ENCODE data around the gene PYGM.

PYGM gene

DNA sequence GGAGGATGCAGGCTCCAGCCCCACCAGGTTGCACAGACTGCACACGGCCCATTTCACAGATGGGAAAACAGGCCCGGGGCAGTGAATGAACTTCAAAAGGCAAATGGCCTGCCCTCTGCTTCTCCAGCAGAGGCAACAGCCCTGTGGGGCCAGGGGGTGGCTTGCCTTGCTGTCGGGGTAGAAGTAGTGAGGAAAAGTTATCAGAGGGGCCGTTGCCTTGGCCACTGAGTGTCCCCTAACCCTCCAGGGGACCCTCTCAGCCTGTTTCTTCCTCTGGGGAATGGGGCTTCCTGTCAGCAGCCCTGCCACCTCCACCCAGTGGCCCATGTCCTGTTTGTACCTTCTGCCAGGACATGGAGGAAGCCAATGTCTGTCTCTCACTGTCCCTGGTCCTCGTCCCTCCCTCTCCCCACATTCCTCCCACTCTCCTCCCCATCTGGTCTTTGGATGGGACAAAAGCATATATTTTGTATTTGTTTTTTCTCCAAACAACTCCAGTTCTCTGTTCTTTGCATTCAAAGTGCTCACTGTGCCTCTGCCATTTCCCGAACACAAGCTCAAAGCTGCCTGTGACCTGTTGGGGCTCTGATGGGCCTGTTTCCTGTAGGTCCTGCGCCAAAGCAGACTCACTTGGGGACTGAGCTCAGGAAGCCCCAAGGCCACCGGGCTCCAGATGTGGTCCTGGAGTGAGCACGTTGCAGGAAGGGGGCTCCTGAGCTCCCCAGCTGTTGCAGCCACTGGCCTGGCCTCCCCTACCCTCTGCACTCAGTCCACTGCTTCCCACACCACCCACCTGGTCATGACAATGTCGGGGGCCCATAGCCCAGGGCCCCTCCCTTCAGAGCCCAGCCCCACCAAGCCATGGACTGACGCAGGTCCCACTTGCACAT, 33.7 kb upstream of the PYGM start:
- H3K9me3 ChIP-seq (ENCODE audit: severe bottlenecking): no peaks in the 10 kb centered on the region
- H3K36me3 ChIP-seq: peaks cover 15% of the 10 kb centered on the region
- no peak overlapping the region for H3K27ac ChIP-seq
- TF ChIP-seq, protein P1, sequence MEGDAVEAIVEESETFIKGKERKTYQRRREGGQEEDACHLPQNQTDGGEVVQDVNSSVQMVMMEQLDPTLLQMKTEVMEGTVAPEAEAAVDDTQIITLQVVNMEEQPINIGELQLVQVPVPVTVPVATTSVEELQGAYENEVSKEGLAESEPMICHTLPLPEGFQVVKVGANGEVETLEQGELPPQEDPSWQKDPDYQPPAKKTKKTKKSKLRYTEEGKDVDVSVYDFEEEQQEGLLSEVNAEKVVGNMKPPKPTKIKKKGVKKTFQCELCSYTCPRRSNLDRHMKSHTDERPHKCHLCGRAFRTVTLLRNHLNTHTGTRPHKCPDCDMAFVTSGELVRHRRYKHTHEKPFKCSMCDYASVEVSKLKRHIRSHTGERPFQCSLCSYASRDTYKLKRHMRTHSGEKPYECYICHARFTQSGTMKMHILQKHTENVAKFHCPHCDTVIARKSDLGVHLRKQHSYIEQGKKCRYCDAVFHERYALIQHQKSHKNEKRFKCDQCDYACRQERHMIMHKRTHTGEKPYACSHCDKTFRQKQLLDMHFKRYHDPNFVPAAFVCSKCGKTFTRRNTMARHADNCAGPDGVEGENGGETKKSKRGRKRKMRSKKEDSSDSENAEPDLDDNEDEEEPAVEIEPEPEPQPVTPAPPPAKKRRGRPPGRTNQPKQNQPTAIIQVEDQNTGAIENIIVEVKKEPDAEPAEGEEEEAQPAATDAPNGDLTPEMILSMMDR (IDR thresholded peaks at IDR 0.05; ENCODE audit: low read depth, low read length): no peak
- no peak for DNase-seq
- no peaks in the 10 kb centered on the region for H3K27me3 ChIP-seq (ENCODE audit: insufficient read depth, low read depth, severe bottlenecking)
- no peak overlapping the region for H3K4me3 ChIP-seq (ENCODE audit: low read depth, low read length)

DNA sequence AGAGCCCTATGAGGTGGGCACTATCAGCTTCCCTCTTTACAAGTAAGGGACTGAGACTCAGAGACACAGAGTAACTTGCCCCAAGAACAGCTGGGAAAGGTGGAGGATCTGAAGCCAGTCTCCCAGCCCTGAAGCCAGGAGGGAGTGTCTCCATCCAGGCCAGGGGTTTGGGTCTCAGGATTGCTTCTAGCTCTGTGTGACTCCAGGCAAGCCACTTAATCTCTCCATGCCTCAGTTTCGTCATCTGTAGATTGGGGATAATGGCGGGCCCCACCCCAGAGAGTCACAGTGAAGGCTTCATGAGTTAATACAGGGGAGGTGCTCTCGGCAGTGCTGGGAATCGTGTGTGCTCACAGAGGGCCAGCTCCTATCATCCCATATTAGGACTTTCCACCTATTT, 32.7 kb upstream of the PYGM start:
- peaks cover 15% of the 10 kb centered on the region for H3K36me3 ChIP-seq
- H3K27me3 ChIP-seq (ENCODE audit: insufficient read depth, low read depth, severe bottlenecking): no peaks in the 10 kb centered on the region
- H3K27ac ChIP-seq: no peak overlapping the region
- DNase-seq: no peak
- no peak overlapping the region for H3K4me3 ChIP-seq (ENCODE audit: low read depth, low read length)
- TF ChIP-seq, protein P1 (IDR thresholded peaks at IDR 0.05; ENCODE audit: low read depth, low read length): no peak
- no peaks in the 10 kb centered on the region for H3K9me3 ChIP-seq (ENCODE audit: severe bottlenecking)

DNA sequence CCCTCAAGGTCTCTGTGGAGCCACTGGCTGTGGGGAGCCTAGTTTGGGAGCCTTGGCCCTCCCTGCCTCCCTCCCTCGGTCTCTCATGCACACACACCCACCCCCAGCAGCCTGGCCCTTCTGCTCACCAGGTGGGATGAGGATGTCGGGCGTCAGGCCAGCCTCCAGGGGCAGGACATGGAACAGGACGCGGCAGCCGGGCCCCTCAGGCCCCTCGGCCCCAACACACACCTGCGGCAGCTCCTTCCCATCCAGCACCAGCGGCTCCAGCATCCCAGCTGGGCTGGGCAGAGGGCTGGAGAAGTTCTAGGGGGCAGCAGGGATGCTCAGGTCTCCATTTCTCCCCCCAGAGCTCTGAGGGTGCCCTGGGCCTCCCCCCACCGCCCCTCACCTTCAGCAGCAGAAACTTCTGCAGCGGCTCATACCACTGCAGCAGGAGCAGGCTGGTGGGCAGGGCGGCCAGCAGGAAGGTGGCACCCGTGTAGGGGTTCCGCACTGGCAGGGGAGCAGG, 32.1 kb upstream of the PYGM start:
- TF ChIP-seq, protein P1 (IDR thresholded peaks at IDR 0.05; ENCODE audit: low read depth, low read length): no peak
- H3K36me3 ChIP-seq: peaks cover 15% of the 10 kb centered on the region
- H3K9me3 ChIP-seq (ENCODE audit: severe bottlenecking): no peaks in the 10 kb centered on the region
- no peak overlapping the region for H3K27ac ChIP-seq
- H3K27me3 ChIP-seq (ENCODE audit: insufficient read depth, low read depth, severe bottlenecking): no peaks in the 10 kb centered on the region
- no peak overlapping the region for H3K4me3 ChIP-seq (ENCODE audit: low read depth, low read length)
- DNase-seq: no peak

DNA sequence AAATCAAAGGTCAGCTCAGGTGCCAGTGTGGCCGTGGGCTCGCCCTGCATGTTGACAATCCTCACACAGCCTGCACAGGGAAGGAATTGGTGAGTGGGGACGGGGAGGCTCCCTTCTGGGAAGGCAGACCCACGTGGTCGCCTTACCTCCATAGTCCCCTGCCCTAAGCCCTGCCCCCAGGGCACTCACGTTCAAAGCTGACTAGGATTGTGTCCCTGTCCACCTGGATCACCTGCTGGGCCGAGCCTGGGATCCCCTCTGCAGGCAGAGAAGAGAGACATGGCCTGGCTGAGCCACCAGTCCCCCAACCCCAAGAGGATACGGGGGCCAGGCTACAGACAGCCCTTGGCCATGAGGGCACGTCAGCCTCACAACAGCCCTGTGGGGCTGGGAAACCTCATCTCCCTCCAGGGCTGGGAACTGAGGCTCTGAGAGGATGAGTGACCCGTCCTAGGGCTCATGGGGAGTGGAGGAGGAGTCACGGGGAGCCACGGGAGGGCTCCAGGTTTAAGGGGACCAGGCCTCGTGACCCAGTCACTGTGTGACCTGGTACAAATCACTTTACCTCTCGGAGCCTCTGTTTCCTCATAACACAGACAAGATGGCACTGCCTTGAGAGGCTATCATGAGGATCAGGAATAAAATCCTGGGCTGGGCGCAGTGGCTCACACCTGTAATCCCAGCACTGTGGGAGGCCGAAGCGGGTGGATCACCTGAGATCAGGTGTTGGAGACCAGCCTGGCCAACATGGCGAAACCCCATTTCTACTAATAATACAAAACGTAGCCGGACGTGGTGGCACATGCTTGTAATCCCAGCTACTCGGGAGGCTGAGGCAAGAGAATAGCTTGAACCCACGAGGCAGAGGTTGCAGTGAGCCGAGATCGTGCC, 30.7 kb upstream of the PYGM start:
- no peaks in the 10 kb centered on the region for H3K27me3 ChIP-seq (ENCODE audit: insufficient read depth, low read depth, severe bottlenecking)
- no peak overlapping the region for H3K4me3 ChIP-seq (ENCODE audit: low read depth, low read length)
- TF ChIP-seq, protein P1 (IDR thresholded peaks at IDR 0.05; ENCODE audit: low read depth, low read length): no peak
- peaks cover 8% of the 10 kb centered on the region for H3K36me3 ChIP-seq
- no peak for DNase-seq
- no peak overlapping the region for H3K27ac ChIP-seq
- no peaks in the 10 kb centered on the region for H3K9me3 ChIP-seq (ENCODE audit: severe bottlenecking)

DNA sequence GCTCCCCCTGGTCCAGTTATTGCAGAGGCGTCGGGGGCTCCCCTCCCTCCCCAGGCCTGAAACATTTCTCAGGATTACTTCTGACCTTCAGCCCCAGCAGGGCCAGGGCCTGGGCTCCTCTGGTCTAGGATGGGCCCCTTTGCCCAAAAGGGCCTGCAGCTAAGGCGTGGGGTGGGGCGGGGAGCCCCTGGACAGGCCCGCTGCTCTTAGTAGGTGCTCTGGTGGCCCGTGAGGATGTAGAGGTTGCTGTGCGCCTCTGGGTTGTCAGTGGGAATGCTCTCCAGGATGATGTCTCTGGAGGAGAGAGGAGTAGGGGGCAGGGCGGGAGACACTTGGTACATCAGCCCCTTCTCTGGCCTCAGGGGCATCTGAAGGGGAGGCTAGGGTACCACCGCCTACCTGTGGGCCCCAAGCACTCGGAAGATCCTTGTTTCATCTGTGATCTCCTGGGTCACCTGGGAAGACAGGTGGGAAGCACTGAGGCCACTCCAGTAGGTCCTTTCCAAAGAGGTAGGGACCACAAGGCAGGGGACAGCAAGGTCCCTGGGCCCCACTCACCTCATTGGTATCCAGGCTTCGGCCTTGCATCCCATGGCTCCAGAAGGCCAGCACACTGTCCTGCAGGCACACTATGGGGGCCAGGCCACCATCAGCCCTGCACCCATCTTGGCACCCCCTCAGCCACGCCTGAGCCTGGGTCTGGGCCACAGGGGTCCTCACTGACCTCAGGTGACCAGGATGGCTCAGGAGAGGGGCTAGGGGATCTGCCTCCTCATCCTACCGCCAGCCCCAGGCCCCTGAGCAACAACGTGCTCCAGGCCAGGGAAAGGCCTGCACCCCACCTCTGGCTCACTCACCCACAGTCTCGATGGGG, 29.8 kb upstream of the PYGM start:
- Histone ChIP-seq H3K4me3 (ENCODE audit: low read depth, low read length) (no peak overlapping the region), H3K27me3 (ENCODE audit: insufficient read depth, low read depth, severe bottlenecking) (no peaks in the 10 kb centered on the region), H3K9me3 (ENCODE audit: severe bottlenecking) (no peaks in the 10 kb centered on the region), H3K36me3 (peaks cover 8% of the 10 kb centered on the region), H3K27ac (no peak overlapping the region)
- no peak for DNase-seq
- TF ChIP-seq, protein P1 (IDR thresholded peaks at IDR 0.05; ENCODE audit: low read depth, low read length): no peak
